Liver (tissue), 9 donors: ENCODE data around the gene NT5M. TPM values are rescaled to one million over a fixed set of nuclear protein-coding genes. Genes with fewer than 3 reads are reported as not detected.

Source experiments
- DNase-seq: peaks from one replicate; pipeline ENCODE4 v3.0.0-alpha.2; 2017; ENCODE audit warnings: low spot score
- H3K27ac ChIP-seq, 2 donors: one replicate each; pipeline ENCODE4 v1.7.0; 2013; ENCODE audit warnings: inconsistent platforms in 2 of 2, low read length in 2 of 2, control low read depth in 1 of 2, low read depth in 1 of 2, mild to moderate bottlenecking in 1 of 2
- H3K27me3 ChIP-seq, 4 donors: one replicate each; pipeline versions ENCODE4 v1.6.1 to v1.7.0; 2013; ENCODE audit warnings: low read length in 3 of 4, inconsistent platforms in 1 of 4, mild to moderate bottlenecking in 1 of 4, moderate library complexity in 1 of 4; ENCODE audit not compliant: control insufficient read depth in 4 of 4, insufficient read depth in 4 of 4
- H3K36me3 ChIP-seq, 4 donors: one replicate each; pipeline versions ENCODE4 v1.6.1 to v1.7.0; 2013; ENCODE audit warnings: low read length in 3 of 4, mild to moderate bottlenecking in 3 of 4, low read depth in 1 of 4, moderate library complexity in 1 of 4; ENCODE audit not compliant: control insufficient read depth in 4 of 4, insufficient read depth in 3 of 4
- H3K4me1 ChIP-seq, 4 donors: one replicate each; pipeline versions ENCODE4 v1.6.1 to v1.7.0; 2013; ENCODE audit warnings: low read length in 3 of 4, mild to moderate bottlenecking in 3 of 4, moderate library complexity in 1 of 4; ENCODE audit not compliant: control insufficient read depth in 4 of 4, insufficient read depth in 4 of 4
- H3K4me3 ChIP-seq, 3 donors: one replicate each; pipeline versions ENCODE4 v1.6.1 to v1.7.0; 2013; ENCODE audit warnings: low read length in 3 of 3, control low read depth in 1 of 3, low read depth in 1 of 3, mild to moderate bottlenecking in 1 of 3
- H3K9ac ChIP-seq, 2 donors: one replicate each; pipeline ENCODE4 v1.7.0; 2013; ENCODE audit warnings: low read length in 2 of 2, mild to moderate bottlenecking in 2 of 2, moderate library complexity in 2 of 2, control low read depth in 1 of 2, low read depth in 1 of 2
- H3K9me3 ChIP-seq, 4 donors: one replicate each; pipeline versions ENCODE4 v1.6.1 to v1.7.0; 2013; ENCODE audit warnings: low read length in 3 of 4; ENCODE audit not compliant: control insufficient read depth in 4 of 4
- EGR1 ChIP-seq, 2 donors: IDR thresholded peaks; 2 replicates each; pipeline ENCODE4 v1.6.1; 2016 to 2018; ENCODE audit warnings: antibody characterized with exemption in 2 of 2, low read depth in 2 of 2
- FOXA1 ChIP-seq: IDR thresholded peaks from 2 replicates; pipeline ENCODE4 v1.6.1; 2016; ENCODE audit warnings: antibody characterized with exemption
- FOXA2 ChIP-seq: IDR thresholded peaks from 2 replicates; pipeline ENCODE4 v1.6.1; 2016; ENCODE audit warnings: antibody characterized with exemption
- GABPA ChIP-seq, 2 donors: IDR thresholded peaks in 1 of 2; conservative IDR thresholded peaks in 1 of 2; 2 replicates each; pipeline ENCODE4 v1.6.1; 2016; ENCODE audit warnings: antibody characterized with exemption in 2 of 2, mild to moderate bottlenecking in 1 of 2, moderate library complexity in 1 of 2
- HNF4A ChIP-seq, 2 donors: conservative IDR thresholded peaks; 2 replicates each; pipeline ENCODE4 v1.6.1; 2016; ENCODE audit warnings: antibody characterized with exemption in 2 of 2, mild to moderate bottlenecking in 2 of 2
- HNF4G ChIP-seq: IDR thresholded peaks from 2 replicates; pipeline ENCODE4 v1.6.1; 2016; ENCODE audit warnings: antibody characterized with exemption
- JUND ChIP-seq, 2 donors: IDR thresholded peaks; 2 replicates each; pipeline ENCODE4 v1.6.1; 2016; ENCODE audit warnings: antibody characterized with exemption in 2 of 2
- MAX ChIP-seq: IDR thresholded peaks from 2 replicates; pipeline ENCODE4 v1.6.1; 2016; ENCODE audit warnings: antibody characterized with exemption
- NR2F2 ChIP-seq: IDR thresholded peaks from 2 replicates; pipeline ENCODE4 v1.6.1; 2016; ENCODE audit warnings: antibody characterized with exemption
- RAD21 ChIP-seq, 2 donors: IDR thresholded peaks; 2 replicates each; pipeline ENCODE4 v1.6.1; 2016; ENCODE audit warnings: antibody characterized with exemption in 2 of 2, mild to moderate bottlenecking in 2 of 2
- RXRA ChIP-seq, 2 donors: IDR thresholded peaks; 2 replicates each; pipeline ENCODE4 v1.6.1; 2017 to 2018; ENCODE audit warnings: antibody characterized with exemption in 2 of 2, mild to moderate bottlenecking in 1 of 2
- SP1 ChIP-seq: IDR thresholded peaks from 2 replicates; pipeline ENCODE4 v1.6.1; 2018; ENCODE audit warnings: antibody characterized with exemption, mild to moderate bottlenecking
- TAF1 ChIP-seq: conservative IDR thresholded peaks from 2 replicates; pipeline ENCODE4 v1.6.1; 2016; ENCODE audit warnings: antibody characterized with exemption, mild to moderate bottlenecking
- WGBS: extraction: QIAGEN DNeasy Blood & Tissue Kit; methylation state at CpG from one replicate; pipeline ENCODE4 v1.1.7; 2013; 5-methylcytosine and 5-hydroxymethylcytosine counted together
- polyA plus RNA-seq, 2 donors: library from polyadenylated mRNA; stranded (reverse) in 1 of 2; unstranded in 1 of 2; fragments of 200-250 nt in 1 of 2; fragments of >200 nt in 1 of 2; fragmentation: Nextera tagmentation in 1 of 2; extraction: Ambion mirVana in 1 of 2; gene quantifications; one replicate each; pipeline versions ENCODE4 v1.2.1 to v1.2.3, GENCODE V29; 2013 to 2015
- total RNA-seq, 2 donors: library from RNA; depleted of rRNA; stranded (reverse); fragments of >200 nt; gene quantifications; one replicate each; pipeline ENCODE4 v1.2.3, GENCODE V29; 2014
- TF ChIP-seq, protein P1 (sequence below): IDR thresholded peaks from 2 replicates; pipeline ENCODE4 v1.6.1; 2016; ENCODE audit warnings: antibody characterized with exemption
- TF ChIP-seq, protein P2 (sequence below): IDR thresholded peaks from 2 replicates; pipeline ENCODE4 v1.6.1; 2016; ENCODE audit warnings: antibody characterized with exemption, mild to moderate bottlenecking
- TF ChIP-seq, protein P3 (sequence below): IDR thresholded peaks from 2 replicates; pipeline ENCODE4 v1.6.1; 2016; ENCODE audit warnings: antibody characterized with exemption
- TF ChIP-seq, protein P4 (sequence below): fragments of 150-350 bp; IDR thresholded peaks from 2 replicates; pipeline ENCODE4 v1.5.1; 2017; ENCODE audit warnings: improper control_type of control experiment, low read depth, low read length; ENCODE audit not compliant: missing input control
- donor health status: healthy.
- donor health status: healthy.
- donor health status: healthy.
- donor health status: healthy.
- donor health status: healthy.

The NT5M gene
- total and polyA plus RNA-seq, 4 donors: 0.42 to 7.9 (median 0.66) TPM

DNA sequence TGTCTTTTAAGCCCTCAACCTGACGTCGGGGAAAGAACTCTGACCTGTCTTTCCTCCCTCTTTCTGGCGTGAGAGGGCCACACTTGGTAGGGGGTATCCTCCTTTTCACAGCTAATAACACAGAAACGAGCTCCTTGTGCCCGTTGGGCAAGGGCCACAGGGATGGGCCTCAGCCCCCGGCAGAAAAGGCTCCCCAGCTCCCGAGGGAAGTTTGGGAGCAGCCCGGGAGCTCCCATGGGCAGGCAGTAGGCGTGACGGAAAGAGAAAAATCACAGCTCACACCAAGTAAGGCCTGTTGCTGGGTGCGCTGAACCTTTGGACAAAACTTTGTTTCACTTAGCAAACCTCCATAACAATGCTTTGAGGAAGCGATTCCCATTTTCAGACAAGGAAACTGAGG lies 90.8 kb downstream of the NT5M start:
- 87% methylated on average over 12 of the region's 12 CpGs for WGBS
- Histone ChIP-seq H3K4me1 (no peaks in the 10 kb centered on the region), H3K27ac (no peak overlapping the region), H3K4me3 (no peak overlapping the region), H3K36me3 (no peaks in the 10 kb centered on the region), H3K9me3 (no peaks in the 10 kb centered on the region), H3K27me3 (no peaks in the 10 kb centered on the region), H3K9ac (no peak overlapping the region)
- TF ChIP-seq FOXA2: no peak
- TF ChIP-seq TAF1: no peak
- TF ChIP-seq SP1: no peak
- no peak for TF ChIP-seq RAD21 (IDR thresholded peaks at IDR 0.05)
- no peak for TF ChIP-seq MAX
- TF ChIP-seq, protein P1, sequence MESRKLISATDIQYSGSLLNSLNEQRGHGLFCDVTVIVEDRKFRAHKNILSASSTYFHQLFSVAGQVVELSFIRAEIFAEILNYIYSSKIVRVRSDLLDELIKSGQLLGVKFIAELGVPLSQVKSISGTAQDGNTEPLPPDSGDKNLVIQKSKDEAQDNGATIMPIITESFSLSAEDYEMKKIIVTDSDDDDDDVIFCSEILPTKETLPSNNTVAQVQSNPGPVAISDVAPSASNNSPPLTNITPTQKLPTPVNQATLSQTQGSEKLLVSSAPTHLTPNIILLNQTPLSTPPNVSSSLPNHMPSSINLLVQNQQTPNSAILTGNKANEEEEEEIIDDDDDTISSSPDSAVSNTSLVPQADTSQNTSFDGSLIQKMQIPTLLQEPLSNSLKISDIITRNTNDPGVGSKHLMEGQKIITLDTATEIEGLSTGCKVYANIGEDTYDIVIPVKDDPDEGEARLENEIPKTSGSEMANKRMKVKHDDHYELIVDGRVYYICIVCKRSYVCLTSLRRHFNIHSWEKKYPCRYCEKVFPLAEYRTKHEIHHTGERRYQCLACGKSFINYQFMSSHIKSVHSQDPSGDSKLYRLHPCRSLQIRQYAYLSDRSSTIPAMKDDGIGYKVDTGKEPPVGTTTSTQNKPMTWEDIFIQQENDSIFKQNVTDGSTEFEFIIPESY: no peak
- TF ChIP-seq JUND (IDR thresholded peaks at IDR 0.05): no peak
- no peak for TF ChIP-seq GABPA (IDR thresholded peaks at IDR 0.05 in 1 of 2, conservative IDR thresholded peaks at IDR 0.05 in 1 of 2)
- no peak for TF ChIP-seq RXRA (IDR thresholded peaks at IDR 0.05)
- TF ChIP-seq HNF4A (conservative IDR thresholded peaks at IDR 0.05): no peak
- no peak for TF ChIP-seq HNF4G
- no peak for TF ChIP-seq NR2F2
- TF ChIP-seq, protein P2, sequence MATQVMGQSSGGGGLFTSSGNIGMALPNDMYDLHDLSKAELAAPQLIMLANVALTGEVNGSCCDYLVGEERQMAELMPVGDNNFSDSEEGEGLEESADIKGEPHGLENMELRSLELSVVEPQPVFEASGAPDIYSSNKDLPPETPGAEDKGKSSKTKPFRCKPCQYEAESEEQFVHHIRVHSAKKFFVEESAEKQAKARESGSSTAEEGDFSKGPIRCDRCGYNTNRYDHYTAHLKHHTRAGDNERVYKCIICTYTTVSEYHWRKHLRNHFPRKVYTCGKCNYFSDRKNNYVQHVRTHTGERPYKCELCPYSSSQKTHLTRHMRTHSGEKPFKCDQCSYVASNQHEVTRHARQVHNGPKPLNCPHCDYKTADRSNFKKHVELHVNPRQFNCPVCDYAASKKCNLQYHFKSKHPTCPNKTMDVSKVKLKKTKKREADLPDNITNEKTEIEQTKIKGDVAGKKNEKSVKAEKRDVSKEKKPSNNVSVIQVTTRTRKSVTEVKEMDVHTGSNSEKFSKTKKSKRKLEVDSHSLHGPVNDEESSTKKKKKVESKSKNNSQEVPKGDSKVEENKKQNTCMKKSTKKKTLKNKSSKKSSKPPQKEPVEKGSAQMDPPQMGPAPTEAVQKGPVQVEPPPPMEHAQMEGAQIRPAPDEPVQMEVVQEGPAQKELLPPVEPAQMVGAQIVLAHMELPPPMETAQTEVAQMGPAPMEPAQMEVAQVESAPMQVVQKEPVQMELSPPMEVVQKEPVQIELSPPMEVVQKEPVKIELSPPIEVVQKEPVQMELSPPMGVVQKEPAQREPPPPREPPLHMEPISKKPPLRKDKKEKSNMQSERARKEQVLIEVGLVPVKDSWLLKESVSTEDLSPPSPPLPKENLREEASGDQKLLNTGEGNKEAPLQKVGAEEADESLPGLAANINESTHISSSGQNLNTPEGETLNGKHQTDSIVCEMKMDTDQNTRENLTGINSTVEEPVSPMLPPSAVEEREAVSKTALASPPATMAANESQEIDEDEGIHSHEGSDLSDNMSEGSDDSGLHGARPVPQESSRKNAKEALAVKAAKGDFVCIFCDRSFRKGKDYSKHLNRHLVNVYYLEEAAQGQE: no peak
- TF ChIP-seq, protein P3, sequence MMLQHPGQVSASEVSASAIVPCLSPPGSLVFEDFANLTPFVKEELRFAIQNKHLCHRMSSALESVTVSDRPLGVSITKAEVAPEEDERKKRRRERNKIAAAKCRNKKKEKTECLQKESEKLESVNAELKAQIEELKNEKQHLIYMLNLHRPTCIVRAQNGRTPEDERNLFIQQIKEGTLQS: no peak
- TF ChIP-seq, protein P4, sequence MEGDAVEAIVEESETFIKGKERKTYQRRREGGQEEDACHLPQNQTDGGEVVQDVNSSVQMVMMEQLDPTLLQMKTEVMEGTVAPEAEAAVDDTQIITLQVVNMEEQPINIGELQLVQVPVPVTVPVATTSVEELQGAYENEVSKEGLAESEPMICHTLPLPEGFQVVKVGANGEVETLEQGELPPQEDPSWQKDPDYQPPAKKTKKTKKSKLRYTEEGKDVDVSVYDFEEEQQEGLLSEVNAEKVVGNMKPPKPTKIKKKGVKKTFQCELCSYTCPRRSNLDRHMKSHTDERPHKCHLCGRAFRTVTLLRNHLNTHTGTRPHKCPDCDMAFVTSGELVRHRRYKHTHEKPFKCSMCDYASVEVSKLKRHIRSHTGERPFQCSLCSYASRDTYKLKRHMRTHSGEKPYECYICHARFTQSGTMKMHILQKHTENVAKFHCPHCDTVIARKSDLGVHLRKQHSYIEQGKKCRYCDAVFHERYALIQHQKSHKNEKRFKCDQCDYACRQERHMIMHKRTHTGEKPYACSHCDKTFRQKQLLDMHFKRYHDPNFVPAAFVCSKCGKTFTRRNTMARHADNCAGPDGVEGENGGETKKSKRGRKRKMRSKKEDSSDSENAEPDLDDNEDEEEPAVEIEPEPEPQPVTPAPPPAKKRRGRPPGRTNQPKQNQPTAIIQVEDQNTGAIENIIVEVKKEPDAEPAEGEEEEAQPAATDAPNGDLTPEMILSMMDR: no peak
- no peak for DNase-seq

DNA sequence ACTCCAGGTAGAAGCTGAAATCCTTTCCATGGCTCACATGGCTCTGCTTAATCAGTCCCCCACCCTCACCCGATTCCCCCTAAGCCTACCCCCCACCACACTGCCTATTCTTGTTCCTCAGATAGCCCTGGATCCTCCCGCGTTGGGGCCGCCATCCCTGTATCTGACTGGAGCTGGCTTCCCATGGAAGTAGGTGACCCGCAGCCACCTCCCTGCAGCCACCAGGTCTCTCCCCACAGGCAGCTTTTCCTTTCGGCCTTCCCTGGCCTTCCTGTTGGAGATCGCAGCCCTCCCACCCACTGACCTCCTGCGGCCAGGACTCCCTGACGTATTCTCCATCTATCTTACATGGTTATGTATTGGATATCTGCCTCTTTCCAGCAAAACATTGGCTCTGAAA lies 91.3 kb downstream of the NT5M start:
- no peaks in the 10 kb centered on the region for H3K4me1 ChIP-seq
- 84% methylated on average over 9 of the region's 9 CpGs for WGBS
- no peak for DNase-seq
- H3K27me3 ChIP-seq: no peaks in the 10 kb centered on the region
- H3K36me3 ChIP-seq: no peaks in the 10 kb centered on the region
- no peaks in the 10 kb centered on the region for H3K9me3 ChIP-seq
- H3K9ac ChIP-seq: no peak overlapping the region
- no peak overlapping the region for H3K27ac ChIP-seq
- no peak overlapping the region for H3K4me3 ChIP-seq
- no peak for TF ChIP-seq NR2F2
- TF ChIP-seq FOXA1: no peak
- TF ChIP-seq TAF1: no peak
- no peak for TF ChIP-seq EGR1 (IDR thresholded peaks at IDR 0.05; ENCODE audit: low read depth in 2 of 2)
- no peak for TF ChIP-seq RXRA (IDR thresholded peaks at IDR 0.05)
- TF ChIP-seq, protein P1: no peak
- TF ChIP-seq, protein P3: no peak
- TF ChIP-seq, protein P4: no peak
- TF ChIP-seq FOXA2: no peak
- no peak for TF ChIP-seq HNF4G
- no peak for TF ChIP-seq JUND (IDR thresholded peaks at IDR 0.05)
- no peak for TF ChIP-seq MAX
- TF ChIP-seq SP1: no peak
- no peak for TF ChIP-seq GABPA (IDR thresholded peaks at IDR 0.05 in 1 of 2, conservative IDR thresholded peaks at IDR 0.05 in 1 of 2)
- TF ChIP-seq HNF4A (conservative IDR thresholded peaks at IDR 0.05): no peak
- no peak for TF ChIP-seq RAD21 (IDR thresholded peaks at IDR 0.05)
